Cardiac fibroblast (primary cell): ENCODE measurements around the gene LHX8.
"Not testable (repeated sequence)": the region's sequence is repeated elsewhere in the genome, so short reads cannot be mapped to it uniquely, and the experiment has no call there.

ENCODE experiments used
- DNase-seq, 2 donors: peaks; one replicate each; pipeline versions ENCODE4 v3.0.0 to v3.0.0-alpha.2; 2010; ENCODE audit warnings: low read depth in 2 of 2
- H3K4me3 ChIP-seq, 2 donors: replicated peaks in 1 of 2; 1 replicate in 1 of 2; 2 replicates in 1 of 2; pipeline ENCODE4 v1.5.1; 2011; ENCODE audit warnings: low read depth in 2 of 2, low read length in 2 of 2, mild to moderate bottlenecking in 2 of 2, moderate library complexity in 1 of 2
- TF ChIP-seq, protein P1 (sequence below): IDR thresholded peaks from one replicate; pipeline ENCODE4 v1.5.1; 2011; ENCODE audit warnings: low read depth, mild to moderate bottlenecking, low read length, inconsistent platforms

Gene LHX8

GRCh38 chr1:75100481-75101092 is 33.6 kb upstream of the LHX8 start:
- DNase-seq, result no peak
- TF ChIP-seq, protein P1, sequence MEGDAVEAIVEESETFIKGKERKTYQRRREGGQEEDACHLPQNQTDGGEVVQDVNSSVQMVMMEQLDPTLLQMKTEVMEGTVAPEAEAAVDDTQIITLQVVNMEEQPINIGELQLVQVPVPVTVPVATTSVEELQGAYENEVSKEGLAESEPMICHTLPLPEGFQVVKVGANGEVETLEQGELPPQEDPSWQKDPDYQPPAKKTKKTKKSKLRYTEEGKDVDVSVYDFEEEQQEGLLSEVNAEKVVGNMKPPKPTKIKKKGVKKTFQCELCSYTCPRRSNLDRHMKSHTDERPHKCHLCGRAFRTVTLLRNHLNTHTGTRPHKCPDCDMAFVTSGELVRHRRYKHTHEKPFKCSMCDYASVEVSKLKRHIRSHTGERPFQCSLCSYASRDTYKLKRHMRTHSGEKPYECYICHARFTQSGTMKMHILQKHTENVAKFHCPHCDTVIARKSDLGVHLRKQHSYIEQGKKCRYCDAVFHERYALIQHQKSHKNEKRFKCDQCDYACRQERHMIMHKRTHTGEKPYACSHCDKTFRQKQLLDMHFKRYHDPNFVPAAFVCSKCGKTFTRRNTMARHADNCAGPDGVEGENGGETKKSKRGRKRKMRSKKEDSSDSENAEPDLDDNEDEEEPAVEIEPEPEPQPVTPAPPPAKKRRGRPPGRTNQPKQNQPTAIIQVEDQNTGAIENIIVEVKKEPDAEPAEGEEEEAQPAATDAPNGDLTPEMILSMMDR, result no peak
- no peak overlapping the region for H3K4me3 ChIP-seq

- not testable (repeated sequence) for DNase-seq, H3K4me3 ChIP-seq
Measured at GRCh38 chr1:75112362-75112951, 21.7 kb upstream of the LHX8 start.

- H3K4me3 ChIP-seq, result no peak overlapping the region
- TF ChIP-seq, protein P1, result no peak
- DNase-seq, result no peak
Measured at GRCh38 chr1:75115654-75116053, 18.5 kb upstream of the LHX8 start.

DNA sequence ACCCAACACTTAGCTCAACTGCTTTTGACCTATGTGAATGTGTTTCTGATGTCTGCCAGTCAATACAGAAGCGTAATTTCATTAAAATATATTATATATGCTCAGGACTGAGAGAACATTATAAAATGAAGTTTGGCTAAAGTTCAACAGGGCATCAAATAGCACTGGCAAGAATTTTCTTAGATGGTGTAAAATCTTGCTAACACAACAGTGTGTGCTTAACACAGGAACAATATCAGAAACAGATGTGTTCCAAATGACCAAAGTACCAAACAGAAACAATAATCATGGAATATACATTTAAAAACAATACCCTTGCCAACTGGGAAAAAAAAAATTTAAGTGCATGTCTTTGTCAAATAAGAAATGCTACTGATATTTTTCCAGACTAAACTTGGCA is 10.4 kb upstream of the LHX8 start:
- no peak overlapping the region for H3K4me3 ChIP-seq
- TF ChIP-seq, protein P1, result no peak
- DNase-seq, result no peak

- no peak overlapping the region for H3K4me3 ChIP-seq
- DNase-seq, result no peak
- TF ChIP-seq, protein P1, result no peak
Measured at GRCh38 chr1:75124510-75124909, 9.7 kb upstream of the LHX8 start.

- no peak overlapping the region for H3K4me3 ChIP-seq
- no peak for DNase-seq
Measured at GRCh38 chr1:75125161-75125726, 8.9 kb upstream of the LHX8 start.

GRCh38 chr1:75126611-75127101 is 7.5 kb upstream of the LHX8 start:
- DNase-seq, result no peak
- TF ChIP-seq, protein P1, result no peak
- H3K4me3 ChIP-seq, result no peak overlapping the region

More at GRCh38 chr1:75125161-75125726, 8.9 kb upstream of the LHX8 start:
- TF ChIP-seq, protein P1, result no peak
